NCI-H748 (cell line): Measurements from ENCODE around the gene PRKG1.
"Not testable (repeated sequence)": the region's sequence is repeated elsewhere in the genome, so short reads cannot be mapped to it uniquely, and the experiment has no call there.

Experiments
- DNase-seq: peaks from one replicate; lab custom pipeline; 2025; ENCODE audit not compliant: unreplicated experiment; lab: John Stamatoyannopoulos, UW

Gene PRKG1

GRCh38 chr10:52136921-52137320 is 1062.6 kb downstream of the PRKG1 start:
- no peak for DNase-seq

GRCh38 chr10:52143338-52143737 is 1069.1 kb downstream of the PRKG1 start:
- no peak for DNase-seq

GRCh38 chr10:52145636-52146035 is 1071.3 kb downstream of the PRKG1 start:
- no peak for DNase-seq

GRCh38 chr10:52146766-52147165 is 1072.5 kb downstream of the PRKG1 start:
- no peak for DNase-seq

- no peak for DNase-seq
Measured at GRCh38 chr10:52170776-52171175, 1096.5 kb downstream of the PRKG1 start.

- no peak for DNase-seq
Measured at GRCh38 chr10:52172581-52172980, 1098.3 kb downstream of the PRKG1 start.

GRCh38 chr10:52185256-52185655 is 1111.0 kb downstream of the PRKG1 start:
- DNase-seq, result no peak

GRCh38 chr10:52187521-52188258 is 1113.4 kb downstream of the PRKG1 start:
- DNase-seq, result no peak

- no peak for DNase-seq
Measured at GRCh38 chr10:52191049-52191448, 1116.8 kb downstream of the PRKG1 start.

GRCh38 chr10:52194191-52194590 is 1119.9 kb downstream of the PRKG1 start:
- no peak for DNase-seq

- no peak for DNase-seq
Measured at GRCh38 chr10:52194716-52195115, 1120.4 kb downstream of the PRKG1 start.

- DNase-seq, result no peak
Measured at GRCh38 chr10:52197098-52197497, 1122.8 kb downstream of the PRKG1 start.

- no peak for DNase-seq
Measured at GRCh38 chr10:52198540-52198939, 1124.3 kb downstream of the PRKG1 start.

- DNase-seq, result not testable (repeated sequence)
Measured at GRCh38 chr10:52204906-52205305, 1130.6 kb downstream of the PRKG1 start.

GRCh38 chr10:52208365-52208764 is 1134.1 kb downstream of the PRKG1 start:
- DNase-seq, result no peak

- DNase-seq, result no peak
Measured at GRCh38 chr10:52210161-52210560, 1135.9 kb downstream of the PRKG1 start.

GRCh38 chr10:52212062-52212461 is 1137.8 kb downstream of the PRKG1 start:
- DNase-seq, result no peak

GRCh38 chr10:52212802-52213201 is 1138.5 kb downstream of the PRKG1 start:
- no peak for DNase-seq

- DNase-seq, result no peak
Measured at GRCh38 chr10:52213321-52213752, 1139.0 kb downstream of the PRKG1 start.

GRCh38 chr10:52215745-52216361 is 1141.6 kb downstream of the PRKG1 start:
- DNase-seq, result peak; percentile 33

GRCh38 chr10:52216852-52217251 is 1142.6 kb downstream of the PRKG1 start:
- DNase-seq, result no peak

GRCh38 chr10:52217531-52217930 is 1143.2 kb downstream of the PRKG1 start:
- DNase-seq, result no peak

GRCh38 chr10:52220947-52221346 is 1146.7 kb downstream of the PRKG1 start:
- no peak for DNase-seq
